ENCODE data around the gene ACOT13. TPM values are rescaled to one million over a fixed set of nuclear protein-coding genes. Genes with fewer than 3 reads are reported as not detected.

The ACOT13 gene
- total and polyA plus RNA-seq, 2 of the 8 experiments (the other 6 are each of a cell fraction or from before 2014, with no cell fraction given), result 27.6 to 40.6 TPM

DNA sequence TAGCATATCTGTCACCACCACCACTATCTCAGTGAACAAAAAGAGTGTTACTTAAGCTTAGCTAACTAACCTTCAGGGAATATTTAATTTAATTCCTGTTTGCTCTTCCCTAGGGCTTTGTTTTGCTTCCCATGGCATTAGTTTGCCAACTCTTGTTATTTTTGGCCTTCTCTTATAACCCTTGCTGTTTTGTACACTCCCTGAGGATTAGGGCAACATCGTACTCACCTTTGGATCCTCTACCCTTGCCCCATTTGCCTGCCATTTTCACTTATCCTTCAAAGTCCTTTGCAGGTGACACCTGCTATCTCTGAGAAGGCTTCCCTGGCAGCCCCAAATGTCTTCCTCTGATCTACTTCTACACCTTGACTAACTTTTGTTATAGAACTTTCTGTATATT is 23.7 kb downstream of the ACOT13 start (continued):
- TF ChIP-seq, protein P1, sequence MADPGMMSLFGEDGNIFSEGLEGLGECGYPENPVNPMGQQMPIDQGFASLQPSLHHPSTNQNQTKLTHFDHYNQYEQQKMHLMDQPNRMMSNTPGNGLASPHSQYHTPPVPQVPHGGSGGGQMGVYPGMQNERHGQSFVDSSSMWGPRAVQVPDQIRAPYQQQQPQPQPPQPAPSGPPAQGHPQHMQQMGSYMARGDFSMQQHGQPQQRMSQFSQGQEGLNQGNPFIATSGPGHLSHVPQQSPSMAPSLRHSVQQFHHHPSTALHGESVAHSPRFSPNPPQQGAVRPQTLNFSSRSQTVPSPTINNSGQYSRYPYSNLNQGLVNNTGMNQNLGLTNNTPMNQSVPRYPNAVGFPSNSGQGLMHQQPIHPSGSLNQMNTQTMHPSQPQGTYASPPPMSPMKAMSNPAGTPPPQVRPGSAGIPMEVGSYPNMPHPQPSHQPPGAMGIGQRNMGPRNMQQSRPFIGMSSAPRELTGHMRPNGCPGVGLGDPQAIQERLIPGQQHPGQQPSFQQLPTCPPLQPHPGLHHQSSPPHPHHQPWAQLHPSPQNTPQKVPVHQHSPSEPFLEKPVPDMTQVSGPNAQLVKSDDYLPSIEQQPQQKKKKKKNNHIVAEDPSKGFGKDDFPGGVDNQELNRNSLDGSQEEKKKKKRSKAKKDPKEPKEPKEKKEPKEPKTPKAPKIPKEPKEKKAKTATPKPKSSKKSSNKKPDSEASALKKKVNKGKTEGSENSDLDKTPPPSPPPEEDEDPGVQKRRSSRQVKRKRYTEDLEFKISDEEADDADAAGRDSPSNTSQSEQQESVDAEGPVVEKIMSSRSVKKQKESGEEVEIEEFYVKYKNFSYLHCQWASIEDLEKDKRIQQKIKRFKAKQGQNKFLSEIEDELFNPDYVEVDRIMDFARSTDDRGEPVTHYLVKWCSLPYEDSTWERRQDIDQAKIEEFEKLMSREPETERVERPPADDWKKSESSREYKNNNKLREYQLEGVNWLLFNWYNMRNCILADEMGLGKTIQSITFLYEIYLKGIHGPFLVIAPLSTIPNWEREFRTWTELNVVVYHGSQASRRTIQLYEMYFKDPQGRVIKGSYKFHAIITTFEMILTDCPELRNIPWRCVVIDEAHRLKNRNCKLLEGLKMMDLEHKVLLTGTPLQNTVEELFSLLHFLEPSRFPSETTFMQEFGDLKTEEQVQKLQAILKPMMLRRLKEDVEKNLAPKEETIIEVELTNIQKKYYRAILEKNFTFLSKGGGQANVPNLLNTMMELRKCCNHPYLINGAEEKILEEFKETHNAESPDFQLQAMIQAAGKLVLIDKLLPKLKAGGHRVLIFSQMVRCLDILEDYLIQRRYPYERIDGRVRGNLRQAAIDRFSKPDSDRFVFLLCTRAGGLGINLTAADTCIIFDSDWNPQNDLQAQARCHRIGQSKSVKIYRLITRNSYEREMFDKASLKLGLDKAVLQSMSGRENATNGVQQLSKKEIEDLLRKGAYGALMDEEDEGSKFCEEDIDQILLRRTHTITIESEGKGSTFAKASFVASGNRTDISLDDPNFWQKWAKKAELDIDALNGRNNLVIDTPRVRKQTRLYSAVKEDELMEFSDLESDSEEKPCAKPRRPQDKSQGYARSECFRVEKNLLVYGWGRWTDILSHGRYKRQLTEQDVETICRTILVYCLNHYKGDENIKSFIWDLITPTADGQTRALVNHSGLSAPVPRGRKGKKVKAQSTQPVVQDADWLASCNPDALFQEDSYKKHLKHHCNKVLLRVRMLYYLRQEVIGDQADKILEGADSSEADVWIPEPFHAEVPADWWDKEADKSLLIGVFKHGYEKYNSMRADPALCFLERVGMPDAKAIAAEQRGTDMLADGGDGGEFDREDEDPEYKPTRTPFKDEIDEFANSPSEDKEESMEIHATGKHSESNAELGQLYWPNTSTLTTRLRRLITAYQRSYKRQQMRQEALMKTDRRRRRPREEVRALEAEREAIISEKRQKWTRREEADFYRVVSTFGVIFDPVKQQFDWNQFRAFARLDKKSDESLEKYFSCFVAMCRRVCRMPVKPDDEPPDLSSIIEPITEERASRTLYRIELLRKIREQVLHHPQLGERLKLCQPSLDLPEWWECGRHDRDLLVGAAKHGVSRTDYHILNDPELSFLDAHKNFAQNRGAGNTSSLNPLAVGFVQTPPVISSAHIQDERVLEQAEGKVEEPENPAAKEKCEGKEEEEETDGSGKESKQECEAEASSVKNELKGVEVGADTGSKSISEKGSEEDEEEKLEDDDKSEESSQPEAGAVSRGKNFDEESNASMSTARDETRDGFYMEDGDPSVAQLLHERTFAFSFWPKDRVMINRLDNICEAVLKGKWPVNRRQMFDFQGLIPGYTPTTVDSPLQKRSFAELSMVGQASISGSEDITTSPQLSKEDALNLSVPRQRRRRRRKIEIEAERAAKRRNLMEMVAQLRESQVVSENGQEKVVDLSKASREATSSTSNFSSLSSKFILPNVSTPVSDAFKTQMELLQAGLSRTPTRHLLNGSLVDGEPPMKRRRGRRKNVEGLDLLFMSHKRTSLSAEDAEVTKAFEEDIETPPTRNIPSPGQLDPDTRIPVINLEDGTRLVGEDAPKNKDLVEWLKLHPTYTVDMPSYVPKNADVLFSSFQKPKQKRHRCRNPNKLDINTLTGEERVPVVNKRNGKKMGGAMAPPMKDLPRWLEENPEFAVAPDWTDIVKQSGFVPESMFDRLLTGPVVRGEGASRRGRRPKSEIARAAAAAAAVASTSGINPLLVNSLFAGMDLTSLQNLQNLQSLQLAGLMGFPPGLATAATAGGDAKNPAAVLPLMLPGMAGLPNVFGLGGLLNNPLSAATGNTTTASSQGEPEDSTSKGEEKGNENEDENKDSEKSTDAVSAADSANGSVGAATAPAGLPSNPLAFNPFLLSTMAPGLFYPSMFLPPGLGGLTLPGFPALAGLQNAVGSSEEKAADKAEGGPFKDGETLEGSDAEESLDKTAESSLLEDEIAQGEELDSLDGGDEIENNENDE (IDR thresholded peaks at IDR 0.05; ENCODE audit: insufficient replicate concordance, low read length), result no peak
- TF ChIP-seq FOSL1 (IDR thresholded peaks at IDR 0.05; ENCODE audit: insufficient read depth, low read depth, low read length) (no peak), ZNF274 (IDR thresholded peaks at IDR 0.05; ENCODE audit: borderline replicate concordance, extremely low read depth, low read length) (no peak), PHF8 (conservative IDR thresholded peaks at IDR 0.05; ENCODE audit: low read depth, low read length) (no peak), TAF7 (optimal IDR thresholded peaks at IDR 0.05; ENCODE audit: borderline replicate concordance, low read depth, low read length) (no peak), HDAC6 (IDR thresholded peaks at IDR 0.05; ENCODE audit: low read depth, low read length) (no peak), KDM4A (IDR thresholded peaks at IDR 0.05; ENCODE audit: low read depth, low read length, severe bottlenecking) (no peak), SRF (IDR thresholded peaks at IDR 0.05; ENCODE audit: low read depth, low read length) (no peak), RFX5 (IDR thresholded peaks at IDR 0.05; ENCODE audit: borderline replicate concordance, low read depth, low read length) (no peak), CTBP2 (IDR thresholded peaks at IDR 0.05; ENCODE audit: borderline replicate concordance, insufficient read depth, insufficient read length, low read length) (no peak), KDM5A (IDR thresholded peaks at IDR 0.05; ENCODE audit: low read length) (no peak)
